Liver (tissue), 3 donors: ENCODE measurements around the gene SLF1.

Experiments used
- CTCF ChIP-seq: fragments of 150-350 bp; IDR thresholded peaks from 2 replicates; pipeline ENCODE4 v1.5.1; 2017; ENCODE audit warnings: improper control_type of control experiment, low read depth, low read length; ENCODE audit not compliant: missing input control
- EGR1 ChIP-seq, 2 donors: IDR thresholded peaks; 2 replicates each; pipeline ENCODE4 v1.6.1; 2016 to 2018; ENCODE audit warnings: antibody characterized with exemption in 2 of 2, low read depth in 2 of 2
- GABPA ChIP-seq, 2 donors: IDR thresholded peaks in 1 of 2; conservative IDR thresholded peaks in 1 of 2; 2 replicates each; pipeline ENCODE4 v1.6.1; 2016; ENCODE audit warnings: antibody characterized with exemption in 2 of 2, mild to moderate bottlenecking in 1 of 2, moderate library complexity in 1 of 2
- JUND ChIP-seq, 2 donors: IDR thresholded peaks; 2 replicates each; pipeline ENCODE4 v1.6.1; 2016; ENCODE audit warnings: antibody characterized with exemption in 2 of 2
- RAD21 ChIP-seq, 2 donors: IDR thresholded peaks; 2 replicates each; pipeline ENCODE4 v1.6.1; 2016; ENCODE audit warnings: antibody characterized with exemption in 2 of 2, mild to moderate bottlenecking in 2 of 2
- REST ChIP-seq: IDR thresholded peaks from 2 replicates; pipeline ENCODE4 v1.6.1; 2016; ENCODE audit warnings: antibody characterized with exemption, mild to moderate bottlenecking
- RXRA ChIP-seq, 2 donors: IDR thresholded peaks; 2 replicates each; pipeline ENCODE4 v1.6.1; 2017 to 2018; ENCODE audit warnings: antibody characterized with exemption in 2 of 2, mild to moderate bottlenecking in 1 of 2
- SP1 ChIP-seq: IDR thresholded peaks from 2 replicates; pipeline ENCODE4 v1.6.1; 2018; ENCODE audit warnings: antibody characterized with exemption, mild to moderate bottlenecking
- TAF1 ChIP-seq: conservative IDR thresholded peaks from 2 replicates; pipeline ENCODE4 v1.6.1; 2016; ENCODE audit warnings: antibody characterized with exemption, mild to moderate bottlenecking
- YY1 ChIP-seq: IDR thresholded peaks from 2 replicates; pipeline ENCODE4 v1.6.1; 2016; ENCODE audit warnings: antibody characterized with exemption, mild to moderate bottlenecking
- TF ChIP-seq, protein P1 (sequence below): IDR thresholded peaks from 2 replicates; pipeline ENCODE4 v1.6.1; 2016; ENCODE audit warnings: antibody characterized with exemption
- donor health status: healthy.
- donor health status: healthy.

DNA sequence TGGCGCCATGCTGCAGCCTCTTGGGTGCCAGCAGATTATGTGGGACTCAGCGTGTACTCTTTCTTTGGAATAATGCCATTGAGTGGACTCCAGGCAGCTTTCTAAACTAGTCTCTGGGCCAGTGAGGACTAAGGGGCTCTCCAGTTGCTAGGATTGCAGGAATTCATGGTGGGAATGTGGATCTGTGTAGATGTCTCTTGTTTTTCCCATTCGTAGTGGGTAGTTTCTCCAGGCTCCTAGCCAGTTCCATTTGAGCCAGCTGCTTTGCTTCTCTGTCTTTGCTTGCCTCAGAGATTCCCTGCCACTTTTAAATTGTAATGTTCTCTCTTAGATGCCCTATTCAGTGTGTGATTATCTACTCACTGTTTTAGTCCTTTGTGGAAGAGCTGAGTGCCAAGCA, 42.6 kb downstream of the SLF1 start:
- TF ChIP-seq CTCF: no peak
- TF ChIP-seq GABPA (IDR thresholded peaks at IDR 0.05 in 1 of 2, conservative IDR thresholded peaks at IDR 0.05 in 1 of 2): no peak
- no peak for TF ChIP-seq EGR1 (IDR thresholded peaks at IDR 0.05; ENCODE audit: low read depth in 2 of 2)
- no peak for TF ChIP-seq REST
- TF ChIP-seq YY1: no peak
- TF ChIP-seq RXRA (IDR thresholded peaks at IDR 0.05): no peak
- TF ChIP-seq TAF1: no peak
- TF ChIP-seq, protein P1, sequence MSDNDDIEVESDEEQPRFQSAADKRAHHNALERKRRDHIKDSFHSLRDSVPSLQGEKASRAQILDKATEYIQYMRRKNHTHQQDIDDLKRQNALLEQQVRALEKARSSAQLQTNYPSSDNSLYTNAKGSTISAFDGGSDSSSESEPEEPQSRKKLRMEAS: no peak
- TF ChIP-seq SP1: no peak
- TF ChIP-seq RAD21 (IDR thresholded peaks at IDR 0.05): no peak
- TF ChIP-seq JUND (IDR thresholded peaks at IDR 0.05): no peak
